ENCODE data around the gene FAM89B.

DNA sequence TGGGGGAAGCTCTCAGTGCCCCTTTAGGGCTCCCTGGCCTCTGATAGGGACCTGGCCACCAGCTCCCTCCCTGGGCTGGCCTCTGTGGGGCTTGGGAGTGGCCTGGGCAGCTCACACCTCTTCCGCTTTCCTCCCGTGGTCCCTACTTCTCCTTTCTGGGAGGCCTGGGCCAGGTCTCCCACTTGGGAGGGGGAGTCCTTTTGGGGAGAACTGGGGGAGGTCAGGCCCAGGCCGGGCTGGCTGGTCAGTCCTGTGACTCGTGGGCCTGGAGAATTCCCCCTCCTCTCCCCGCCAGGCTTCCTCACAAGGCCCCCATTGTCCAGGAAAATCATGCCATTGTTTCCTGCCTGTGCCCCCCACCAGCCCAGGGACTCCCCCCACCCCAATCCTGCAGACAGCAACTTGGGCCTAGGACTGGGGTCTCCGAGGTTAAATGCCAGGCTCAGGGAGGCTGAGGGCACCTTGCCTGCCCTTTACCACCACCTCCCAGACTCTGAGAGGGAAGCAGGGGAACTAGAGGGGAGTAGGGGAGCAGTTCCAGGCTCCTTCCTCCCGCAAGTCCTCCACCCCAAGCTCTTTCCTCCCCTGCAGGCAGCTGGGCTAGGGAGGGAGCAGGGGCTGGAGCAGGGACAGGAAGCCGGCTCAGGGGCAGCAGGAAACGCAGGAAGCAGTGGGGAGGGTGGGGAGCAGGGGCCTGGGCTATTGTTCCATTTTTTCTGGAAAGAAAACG lies 38.9 kb downstream of the FAM89B start:
- TF ChIP-seq POLR2A (IDR thresholded peaks at IDR 0.05), result no peak
- TF ChIP-seq, protein P1, sequence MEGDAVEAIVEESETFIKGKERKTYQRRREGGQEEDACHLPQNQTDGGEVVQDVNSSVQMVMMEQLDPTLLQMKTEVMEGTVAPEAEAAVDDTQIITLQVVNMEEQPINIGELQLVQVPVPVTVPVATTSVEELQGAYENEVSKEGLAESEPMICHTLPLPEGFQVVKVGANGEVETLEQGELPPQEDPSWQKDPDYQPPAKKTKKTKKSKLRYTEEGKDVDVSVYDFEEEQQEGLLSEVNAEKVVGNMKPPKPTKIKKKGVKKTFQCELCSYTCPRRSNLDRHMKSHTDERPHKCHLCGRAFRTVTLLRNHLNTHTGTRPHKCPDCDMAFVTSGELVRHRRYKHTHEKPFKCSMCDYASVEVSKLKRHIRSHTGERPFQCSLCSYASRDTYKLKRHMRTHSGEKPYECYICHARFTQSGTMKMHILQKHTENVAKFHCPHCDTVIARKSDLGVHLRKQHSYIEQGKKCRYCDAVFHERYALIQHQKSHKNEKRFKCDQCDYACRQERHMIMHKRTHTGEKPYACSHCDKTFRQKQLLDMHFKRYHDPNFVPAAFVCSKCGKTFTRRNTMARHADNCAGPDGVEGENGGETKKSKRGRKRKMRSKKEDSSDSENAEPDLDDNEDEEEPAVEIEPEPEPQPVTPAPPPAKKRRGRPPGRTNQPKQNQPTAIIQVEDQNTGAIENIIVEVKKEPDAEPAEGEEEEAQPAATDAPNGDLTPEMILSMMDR (IDR thresholded peaks at IDR 0.05), result no peak
